SK-N-MC (cell line): ENCODE data around the gene KCTD16.

ENCODE experiments used
- EZH2 ChIP-seq: fragments of 200-600 bp; sonication (generic); IDR thresholded peaks from one replicate; pipeline ENCODE4 v1.6.1; 2017; ENCODE audit warnings: antibody characterized with exemption
- FOXP2 ChIP-seq: optimal IDR thresholded peaks from 2 replicates; pipeline ENCODE3; 2011; ENCODE audit warnings: mild to moderate bottlenecking, moderate library complexity; ENCODE audit not compliant: insufficient read depth; ENCODE audit errors: extremely low read length, control extremely low read depth
- POLR2AphosphoS5 ChIP-seq: IDR thresholded peaks from 2 replicates; pipeline ENCODE4 v1.6.1; 2012; ENCODE audit warnings: mild to moderate bottlenecking, low read depth, low read length, borderline replicate concordance

GRCh38 chr5:144421411-144421810, 250.7 kb downstream of the KCTD16 start:
- TF ChIP-seq EZH2 = no peak
- TF ChIP-seq POLR2AphosphoS5 = no peak
- TF ChIP-seq FOXP2 = no peak
